ENCODE results near the gene SCAMP3. TPM values are rescaled to one million over a fixed set of nuclear protein-coding genes. Genes with fewer than 3 reads are reported as not detected.
A peak's percentile ranks its signal among the peaks of the same experiment; 100 is the strongest.

Gene SCAMP3
- 10 to 100 TPM in 3 of 4 donors, 1 to 10 TPM in 1; 10.0 to 44.4 (median 29.2) TPM for total RNA-seq

- peak; percentile 63 to 65 for TF ChIP-seq POLR2A (IDR thresholded peaks at IDR 0.05)
- TF ChIP-seq, protein P1, sequence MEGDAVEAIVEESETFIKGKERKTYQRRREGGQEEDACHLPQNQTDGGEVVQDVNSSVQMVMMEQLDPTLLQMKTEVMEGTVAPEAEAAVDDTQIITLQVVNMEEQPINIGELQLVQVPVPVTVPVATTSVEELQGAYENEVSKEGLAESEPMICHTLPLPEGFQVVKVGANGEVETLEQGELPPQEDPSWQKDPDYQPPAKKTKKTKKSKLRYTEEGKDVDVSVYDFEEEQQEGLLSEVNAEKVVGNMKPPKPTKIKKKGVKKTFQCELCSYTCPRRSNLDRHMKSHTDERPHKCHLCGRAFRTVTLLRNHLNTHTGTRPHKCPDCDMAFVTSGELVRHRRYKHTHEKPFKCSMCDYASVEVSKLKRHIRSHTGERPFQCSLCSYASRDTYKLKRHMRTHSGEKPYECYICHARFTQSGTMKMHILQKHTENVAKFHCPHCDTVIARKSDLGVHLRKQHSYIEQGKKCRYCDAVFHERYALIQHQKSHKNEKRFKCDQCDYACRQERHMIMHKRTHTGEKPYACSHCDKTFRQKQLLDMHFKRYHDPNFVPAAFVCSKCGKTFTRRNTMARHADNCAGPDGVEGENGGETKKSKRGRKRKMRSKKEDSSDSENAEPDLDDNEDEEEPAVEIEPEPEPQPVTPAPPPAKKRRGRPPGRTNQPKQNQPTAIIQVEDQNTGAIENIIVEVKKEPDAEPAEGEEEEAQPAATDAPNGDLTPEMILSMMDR (IDR thresholded peaks at IDR 0.05) = peak in 1 of 4 experiments; percentile 21
- DNase-seq = peak; percentile 93 to 97
- no peaks in the 10 kb centered on the region for H3K27me3 ChIP-seq
- H3K9me3 ChIP-seq = no peaks in the 10 kb centered on the region
- peak within 1 kb of the TSS; percentile 74 to 85 for H3K4me3 ChIP-seq
- peak within 1 kb of the TSS; percentile 78 to 82 for H3K27ac ChIP-seq
- H3K4me1 ChIP-seq = peaks cover 7 to 10% of the 10 kb centered on the region in 2 donors
- no peaks in the 10 kb centered on the region for H3K36me3 ChIP-seq
- intact Hi-C loops (cut with DNase I; ENCODE audit: low total_unique reads) = no loop called here
Observed at GRCh38 chr1:155261852-155262673, at the start of gene SCAMP3. Gene SCAMP3 (minus strand): TSS chr1:155262360. CDS start chr1:155262151, 209 bp downstream.

DNA sequence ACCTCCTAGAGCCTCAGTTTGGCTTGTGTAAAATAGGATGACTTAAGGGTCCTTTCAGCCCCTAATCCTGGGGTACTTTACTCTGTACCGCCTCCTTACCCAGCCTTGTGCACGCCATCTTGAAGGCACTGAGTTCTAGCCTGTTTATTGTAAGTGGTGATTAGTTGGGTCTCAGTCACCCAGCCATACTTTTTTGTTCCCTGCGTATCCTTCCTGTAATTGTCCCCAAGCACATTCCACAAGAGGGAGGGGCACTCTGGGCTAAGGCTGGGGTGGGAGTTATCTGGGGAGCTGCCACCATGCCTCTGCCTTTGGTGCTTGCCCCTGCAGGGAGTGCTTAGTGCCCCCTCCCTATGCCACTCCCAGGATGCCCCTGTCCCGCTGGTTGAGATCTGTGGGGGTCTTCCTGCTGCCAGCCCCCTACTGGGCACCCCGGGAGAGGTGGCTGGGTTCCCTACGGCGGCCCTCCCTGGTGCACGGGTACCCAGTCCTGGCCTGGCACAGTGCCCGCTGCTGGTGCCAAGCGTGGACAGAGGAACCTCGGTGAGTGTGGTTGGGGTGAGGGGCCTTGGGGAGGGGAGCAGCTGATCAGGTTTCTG is 47.4 kb upstream of the SCAMP3 start:
- Histone ChIP-seq H3K27ac (peak overlapping the region; percentile 80 to 82), H3K4me1 (no peaks in the 10 kb centered on the region), H3K36me3 (no peaks in the 10 kb centered on the region), H3K27me3 (no peaks in the 10 kb centered on the region), H3K4me3 (peak overlapping the region; percentile 70 to 72), H3K9me3 (no peaks in the 10 kb centered on the region)
- TF ChIP-seq, protein P1 (IDR thresholded peaks at IDR 0.05) = no peak
- TF ChIP-seq POLR2A (IDR thresholded peaks at IDR 0.05) = no peak
- intact Hi-C loops (cut with DNase I; ENCODE audit: low total_unique reads) = no loop called here
- DNase-seq = peak in 1 of 2 donors; percentile 30

DNA sequence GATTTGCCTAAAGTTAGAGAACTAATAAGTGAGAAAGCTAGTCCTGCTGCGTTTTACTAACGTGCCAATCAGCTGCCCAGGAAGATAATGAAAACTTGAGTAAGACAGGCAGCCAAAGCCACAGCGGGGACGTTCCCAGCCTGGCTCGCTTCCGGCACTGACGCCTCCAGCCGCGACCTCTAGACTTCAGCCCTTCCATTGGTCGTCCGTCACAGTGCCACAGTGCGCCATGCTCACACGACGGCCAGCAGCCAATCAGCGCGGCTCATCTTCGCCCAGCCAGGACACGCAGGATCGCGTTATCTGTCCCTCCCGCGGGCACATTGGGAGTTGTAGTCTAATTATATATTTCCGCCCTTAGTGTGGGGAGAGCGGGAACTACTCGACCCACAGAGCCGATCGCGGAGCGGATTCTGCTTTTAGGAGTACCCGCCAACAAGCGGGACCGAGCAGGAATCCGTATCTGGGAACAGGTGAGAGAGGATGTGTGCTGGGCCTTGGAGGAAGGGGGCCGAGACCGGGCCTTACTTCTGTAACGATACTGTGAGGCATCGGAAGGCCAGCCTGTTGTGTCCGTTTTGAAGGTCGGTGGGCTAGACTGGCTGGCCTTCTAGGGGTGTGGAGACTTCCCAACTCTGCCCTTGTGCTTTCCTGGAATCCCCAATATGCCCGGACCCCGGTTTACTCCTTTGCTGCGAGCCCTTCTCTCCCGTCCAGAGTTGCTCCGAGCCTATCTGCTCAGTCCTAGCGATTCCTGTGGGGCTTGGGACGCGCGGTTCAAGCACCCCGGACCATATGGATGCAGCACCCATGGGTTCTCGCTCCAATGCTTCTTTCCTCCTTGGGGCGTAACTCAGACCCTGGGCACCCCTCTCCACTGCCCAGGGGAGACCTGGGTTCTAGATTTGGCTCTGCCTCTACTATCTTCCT is 46.6 kb upstream of the SCAMP3 start, which contains the start of gene FDPS:
FDPS (plus strand) TSS at position 374 of the 930 bp plus-strand sequence. CDS start 924 bp downstream, outside the sequence.
- peak within 1 kb of the TSS; percentile 82 to 86 for H3K27ac ChIP-seq
- peak; percentile 97 to 99 for DNase-seq
- H3K9me3 ChIP-seq = no peaks in the 10 kb centered on the region
- TF ChIP-seq, protein P1 (IDR thresholded peaks at IDR 0.05) = peak in 3 of 4 experiments; percentile 10 to 47 (median 30)
- TF ChIP-seq POLR2A (IDR thresholded peaks at IDR 0.05) = peak; percentile 69 to 75
- H3K36me3 ChIP-seq = no peaks in the 10 kb centered on the region
- intact Hi-C loops (cut with DNase I; ENCODE audit: low total_unique reads) = no loop called here
- no peaks in the 10 kb centered on the region for H3K4me1 ChIP-seq
- H3K4me3 ChIP-seq = peak within 1 kb of the TSS; percentile 70 to 72
- H3K27me3 ChIP-seq = no peaks in the 10 kb centered on the region

- intact Hi-C loops (cut with DNase I; ENCODE audit: low total_unique reads) = no loop called here
- Histone ChIP-seq H3K4me1 (no peaks in the 10 kb centered on the region), H3K9me3 (no peaks in the 10 kb centered on the region), H3K4me3 (no peak overlapping the region), H3K27ac (no peak overlapping the region), H3K36me3 (no peaks in the 10 kb centered on the region), H3K27me3 (no peaks in the 10 kb centered on the region)
- DNase-seq = no peak
- TF ChIP-seq, protein P1 (IDR thresholded peaks at IDR 0.05) = peak in 2 of 4 experiments; percentile 26 to 33
- no peak for TF ChIP-seq POLR2A (IDR thresholded peaks at IDR 0.05)
Observed at GRCh38 chr1:155307247-155307740, 45.1 kb upstream of the SCAMP3 start.

All from uterus (tissue), 4 donors.